K562 (cell line): Measurements from ENCODE around the gene ZNHIT3. TPM values are rescaled to one million over a fixed set of nuclear protein-coding genes. Genes with fewer than 3 reads are reported as not detected.

Source experiments
- CBX3 ChIP-seq, 2 experiments: IDR thresholded peaks; 1 replicate in 1 of 2; 2 replicates in 1 of 2; pipeline ENCODE4 v1.6.1; 2012; ENCODE audit warnings: inconsistent platforms in 2 of 2, low read length in 2 of 2, borderline replicate concordance in 1 of 2, control low read depth in 1 of 2
- CEBPZ ChIP-seq: fragments of 150-350 bp; IDR thresholded peaks from 2 replicates; pipeline ENCODE4 v1.6.1; 2014; ENCODE audit warnings: low read depth, mild to moderate bottlenecking, low read length, borderline replicate concordance
- CREB3 ChIP-seq: fragments of 450-650 bp; conservative IDR thresholded peaks from 2 replicates; pipeline ENCODE4 v1.6.1; 2016; ENCODE audit warnings: missing genetic modification characterization, low read depth, mild to moderate bottlenecking, missing compliant biosample characterization, moderate library complexity
- DLX4 ChIP-seq: fragments of 250-450 bp; sonication (Bioruptor Pico); IDR thresholded peaks from 2 replicates; pipeline ENCODE4 v1.6.1; 2021; ENCODE audit warnings: mild to moderate bottlenecking
- KLF10 ChIP-seq: fragments of 250-450 bp; sonication (Bioruptor Pico); IDR thresholded peaks from 2 replicates; pipeline ENCODE4 v1.6.1; 2021; ENCODE audit warnings: matching md5 sums
- PCBP2 ChIP-seq: fragments of 200-400 bp; formaldehyde crosslinking; IDR thresholded peaks from 2 replicates; pipeline ENCODE4 v1.6.1; 2018; ENCODE audit warnings: low read length, low read depth, mild to moderate bottlenecking, moderate library complexity; ENCODE audit not compliant: poor library complexity, severe bottlenecking
- RBM39 ChIP-seq: fragments of 200-400 bp; formaldehyde crosslinking; optimal IDR thresholded peaks from 2 replicates; pipeline ENCODE3; 2018; ENCODE audit warnings: low read depth, low read length
- STAT5B ChIP-seq: fragments of 250-450 bp; sonication (Bioruptor Pico); IDR thresholded peaks from 2 replicates; pipeline ENCODE4 v1.8.0; 2021; ENCODE audit warnings: mild to moderate bottlenecking, inconsistent platforms
- TBL1XR1 ChIP-seq, 2 experiments: IDR thresholded peaks; 2 replicates each; pipeline ENCODE4 v1.6.1; 2012; ENCODE audit warnings: improper control_type of control experiment in 2 of 2, low read length in 2 of 2, mild to moderate bottlenecking in 1 of 2
- ZBTB34 ChIP-seq: fragments of 250-450 bp; sonication (Bioruptor Pico); IDR thresholded peaks from 2 replicates; pipeline ENCODE4 v1.8.0; 2021; ENCODE audit warnings: mild to moderate bottlenecking, moderate library complexity
- ZNF407 ChIP-seq: fragments of 450-650 bp; IDR thresholded peaks from 2 replicates; pipeline ENCODE4 v1.6.1; 2016; ENCODE audit warnings: low read depth
- polyA plus RNA-seq, 8 experiments: library from polyadenylated mRNA; depleted of rRNA in 4 of 8; stranded (reverse) in 5 of 8; unstranded in 3 of 8; fragments of >200 nt; fragmentation: Nextera tagmentation in 2 of 8; fragmentation: Illumina TruSeq in 1 of 8; extraction: Ambion mirVana in 2 of 8; extraction: Trizol in 1 of 8; gene quantifications; 2 replicates each; pipeline versions ENCODE4 v1.2.1 to v1.2.3, GENCODE V29; 2011 to 2014; ENCODE audit warnings: inconsistent platforms in 1 of 8, missing spikeins in 1 of 8
- total RNA-seq, 7 experiments: library from RNA; depleted of rRNA in 6 of 7; stranded (reverse); fragments of >200 nt in 6 of 7; fragmentation: Illumina TruSeq in 2 of 7; extraction: Trizol in 2 of 7; gene quantifications; 2 replicates each; pipeline versions ENCODE4 v1.2.1 to v1.2.3, GENCODE V29; 2011 to 2021; ENCODE audit warnings: low replicate concordance in 1 of 7

The ZNHIT3 gene
- total and polyA plus RNA-seq, 9 of the 15 experiments (the other 6 are each of a cell fraction or from before 2014, with no cell fraction given) = 45.0 to 300 (median 88.4) TPM

GRCh38 chr17:36482611-36483504 is 3.6 kb upstream of the ZNHIT3 start (continued):
- peak in 1 of 2 experiments; percentile 92; a peak in 2 of 3 replicates for TF ChIP-seq CBX3 (IDR thresholded peaks at IDR 0.05; ENCODE audit: borderline replicate concordance in 1 of 2, low read length in 2 of 2)
- TF ChIP-seq RBM39 = no peak
- TF ChIP-seq KLF10 (CRISPR knock-in tag) = no peak
- TF ChIP-seq DLX4 (CRISPR knock-in tag) = no peak
- no peak for TF ChIP-seq CREB3 (tag)
- TF ChIP-seq PCBP2 = no peak
- TF ChIP-seq ZNF407 = no peak
- no peak for TF ChIP-seq STAT5B (CRISPR knock-in tag)
- TF ChIP-seq TBL1XR1 (IDR thresholded peaks at IDR 0.05; ENCODE audit: low read length in 2 of 2) = no peak
- TF ChIP-seq CEBPZ = no peak
- TF ChIP-seq ZBTB34 (CRISPR knock-in tag) = no peak
